HEK293 (cell line): ENCODE results near the gene AKT1.

Source experiments
- CTCF ChIA-PET: fragments of 350-600 bp; formaldehyde crosslinking; extraction: SDS; loops from one replicate; lab custom pipeline; 2021; ENCODE audit warnings: antibody characterized with exemption; lab: Yijun Ruan, JAX
- POLR2A ChIA-PET: fragments of 300-600 bp; formaldehyde crosslinking; extraction: SDS; loops from one replicate; lab custom pipeline; 2020; ENCODE audit warnings: antibody characterized with exemption, inconsistent platforms; lab: Yijun Ruan, JAX
- H3K27ac ChIP-seq: fragments of 200-500 bp; sonication (Bioruptor generic); 2 replicates; pipeline ENCODE4 v1.5.1; 2014; ENCODE audit warnings: low read depth, low read length, control low read depth, inconsistent platforms; ENCODE audit errors: extremely low read depth
- H3K36me3 ChIP-seq, 2 experiments: fragments of 200-500 bp in 1 of 2; sonication (Bioruptor generic) in 1 of 2; 1 replicate in 1 of 2; 2 replicates in 1 of 2; pipeline ENCODE4 v1.5.1; 2014 to 2017; ENCODE audit warnings: inconsistent platforms in 2 of 2, low read length in 2 of 2; ENCODE audit not compliant: control insufficient read depth in 2 of 2, insufficient read depth in 1 of 2
- H3K4me1 ChIP-seq: fragments of 200-500 bp; sonication (Bioruptor generic); 2 replicates; pipeline ENCODE4 v1.5.1; 2014; ENCODE audit warnings: mild to moderate bottlenecking, low read length, inconsistent platforms; ENCODE audit not compliant: control insufficient read depth, insufficient read depth
- H3K4me3 ChIP-seq: 2 replicates; pipeline ENCODE4 v1.5.1; 2011; ENCODE audit warnings: low read depth, mild to moderate bottlenecking, control low read depth, low read length, moderate library complexity
- H3K9me3 ChIP-seq: fragments of 200-500 bp; sonication (Bioruptor generic); 2 replicates; pipeline ENCODE4 v1.5.1; 2014; ENCODE audit warnings: low read depth, low read length, inconsistent platforms; ENCODE audit not compliant: control insufficient read depth, insufficient read depth
- FEZF1 ChIP-seq: fragments of 450-650 bp; formaldehyde crosslinking; IDR thresholded peaks from 2 replicates; pipeline ENCODE4 v1.5.1; 2016; ENCODE audit warnings: missing biosample characterization, missing genetic modification characterization
- GFI1B ChIP-seq: fragments of 450-650 bp; formaldehyde crosslinking; IDR thresholded peaks from 2 replicates; pipeline ENCODE4 v1.5.1; 2016; ENCODE audit warnings: missing biosample characterization, missing genetic modification characterization
- GLIS1 ChIP-seq: fragments of 450-650 bp; formaldehyde crosslinking; IDR thresholded peaks from 2 replicates; pipeline ENCODE4 v1.5.1; 2016; ENCODE audit warnings: missing biosample characterization, missing genetic modification characterization
- KLF1 ChIP-seq: fragments of 450-650 bp; formaldehyde crosslinking; IDR thresholded peaks from 2 replicates; pipeline ENCODE4 v1.5.1; 2016; ENCODE audit warnings: missing biosample characterization, missing genetic modification characterization
- KLF10 ChIP-seq: fragments of 450-650 bp; IDR thresholded peaks from 2 replicates; pipeline ENCODE4 v1.5.1; 2018; ENCODE audit warnings: missing biosample characterization, mild to moderate bottlenecking, missing genetic modification characterization
- KLF7 ChIP-seq: fragments of 450-650 bp; formaldehyde crosslinking; IDR thresholded peaks from 2 replicates; pipeline ENCODE4 v1.5.1; 2016; ENCODE audit warnings: missing biosample characterization, missing genetic modification characterization, borderline replicate concordance
- KLF8 ChIP-seq: fragments of 450-650 bp; formaldehyde crosslinking; IDR thresholded peaks from 2 replicates; pipeline ENCODE4 v1.5.1; 2016; ENCODE audit warnings: missing biosample characterization, missing genetic modification characterization
- MEIS1 ChIP-seq: sonication (generic); formaldehyde crosslinking; IDR thresholded peaks from 2 replicates; pipeline ENCODE4 v1.8.1; 2022; ENCODE audit warnings: missing genetic modification reagents, mild to moderate bottlenecking, borderline replicate concordance
- OSR2 ChIP-seq: fragments of 450-650 bp; formaldehyde crosslinking; IDR thresholded peaks from 2 replicates; pipeline ENCODE4 v1.5.1; 2016; ENCODE audit warnings: missing biosample characterization, missing genetic modification characterization
- SP2 ChIP-seq: fragments of 450-650 bp; formaldehyde crosslinking; IDR thresholded peaks from 2 replicates; pipeline ENCODE4 v1.5.1; 2016; ENCODE audit warnings: missing biosample characterization, missing genetic modification characterization
- SP7 ChIP-seq: fragments of 450-650 bp; formaldehyde crosslinking; IDR thresholded peaks from 2 replicates; pipeline ENCODE4 v1.5.1; 2016; ENCODE audit warnings: missing biosample characterization, missing genetic modification characterization
- TRIM28 ChIP-seq: IDR thresholded peaks from 2 replicates; pipeline ENCODE4 v1.6.1; 2011; ENCODE audit warnings: low read length, control low read depth, borderline replicate concordance
- ZIC2 ChIP-seq: fragments of 450-650 bp; formaldehyde crosslinking; IDR thresholded peaks from 2 replicates; pipeline ENCODE4 v1.5.1; 2016; ENCODE audit warnings: missing biosample characterization, missing genetic modification characterization
- ZNF169 ChIP-seq: fragments of 450-650 bp; formaldehyde crosslinking; IDR thresholded peaks from 2 replicates; pipeline ENCODE4 v1.5.1; 2016; ENCODE audit warnings: missing biosample characterization, missing genetic modification characterization
- ZNF175 ChIP-seq: fragments of 450-650 bp; formaldehyde crosslinking; IDR thresholded peaks from 2 replicates; pipeline ENCODE4 v1.5.1; 2016; ENCODE audit warnings: missing biosample characterization, missing genetic modification characterization
- ZNF221 ChIP-seq: fragments of 450-650 bp; formaldehyde crosslinking; IDR thresholded peaks from 2 replicates; pipeline ENCODE4 v1.5.1; 2017; ENCODE audit warnings: missing biosample characterization, missing genetic modification characterization, borderline replicate concordance
- ZNF23 ChIP-seq: fragments of 450-650 bp; formaldehyde crosslinking; IDR thresholded peaks from 2 replicates; pipeline ENCODE4 v1.5.1; 2016; ENCODE audit warnings: missing biosample characterization, missing genetic modification characterization, borderline replicate concordance
- ZNF501 ChIP-seq: fragments of 450-650 bp; formaldehyde crosslinking; IDR thresholded peaks from 2 replicates; pipeline ENCODE4 v1.5.1; 2016; ENCODE audit warnings: missing biosample characterization, missing genetic modification characterization
- ZNF549 ChIP-seq: fragments of 450-650 bp; IDR thresholded peaks from 2 replicates; pipeline ENCODE4 v1.5.1; 2018; ENCODE audit warnings: missing biosample characterization, missing genetic modification characterization, mild to moderate bottlenecking, inconsistent platforms, moderate library complexity
- ZNF626 ChIP-seq: fragments of 450-650 bp; sonication (Bioruptor Pico); formaldehyde crosslinking; IDR thresholded peaks from 2 replicates; pipeline ENCODE4 v1.5.1; 2018; ENCODE audit warnings: missing biosample characterization, missing genetic modification characterization, inconsistent platforms
- ZNF629 ChIP-seq: fragments of 450-650 bp; formaldehyde crosslinking; IDR thresholded peaks from 2 replicates; pipeline ENCODE4 v1.5.1; 2017; ENCODE audit warnings: missing biosample characterization, missing genetic modification characterization
- ZNF664 ChIP-seq: fragments of 450-650 bp; formaldehyde crosslinking; IDR thresholded peaks from 2 replicates; pipeline ENCODE4 v1.5.1; 2016; ENCODE audit warnings: missing biosample characterization, missing genetic modification characterization
- ZNF670 ChIP-seq: fragments of 450-650 bp; formaldehyde crosslinking; IDR thresholded peaks from 2 replicates; pipeline ENCODE4 v1.5.1; 2016; ENCODE audit warnings: missing biosample characterization, missing genetic modification characterization, low read depth
- TF ChIP-seq, protein P1 (sequence below): fragments of 450-650 bp; formaldehyde crosslinking; IDR thresholded peaks from 2 replicates; pipeline ENCODE4 v1.5.1; 2016; ENCODE audit warnings: missing biosample characterization, missing genetic modification characterization
- TF ChIP-seq, protein P2 (sequence below): fragments of 450-650 bp; formaldehyde crosslinking; IDR thresholded peaks from 2 replicates; pipeline ENCODE4 v1.5.1; 2017; ENCODE audit warnings: missing biosample characterization, missing genetic modification characterization
- TF ChIP-seq, protein P3 (sequence below): fragments of 450-650 bp; formaldehyde crosslinking; IDR thresholded peaks from 2 replicates; pipeline ENCODE4 v1.5.1; 2016; ENCODE audit warnings: missing biosample characterization, missing genetic modification characterization
- TF ChIP-seq, protein P4 (sequence below): fragments of 450-650 bp; formaldehyde crosslinking; IDR thresholded peaks from 2 replicates; pipeline ENCODE4 v1.5.1; 2016; ENCODE audit warnings: missing biosample characterization, missing genetic modification characterization
- TF ChIP-seq, protein P5 (sequence below): fragments of 450-650 bp; formaldehyde crosslinking; IDR thresholded peaks from 2 replicates; pipeline ENCODE4 v1.5.1; 2016; ENCODE audit warnings: missing biosample characterization, missing genetic modification characterization

Gene AKT1

DNA sequence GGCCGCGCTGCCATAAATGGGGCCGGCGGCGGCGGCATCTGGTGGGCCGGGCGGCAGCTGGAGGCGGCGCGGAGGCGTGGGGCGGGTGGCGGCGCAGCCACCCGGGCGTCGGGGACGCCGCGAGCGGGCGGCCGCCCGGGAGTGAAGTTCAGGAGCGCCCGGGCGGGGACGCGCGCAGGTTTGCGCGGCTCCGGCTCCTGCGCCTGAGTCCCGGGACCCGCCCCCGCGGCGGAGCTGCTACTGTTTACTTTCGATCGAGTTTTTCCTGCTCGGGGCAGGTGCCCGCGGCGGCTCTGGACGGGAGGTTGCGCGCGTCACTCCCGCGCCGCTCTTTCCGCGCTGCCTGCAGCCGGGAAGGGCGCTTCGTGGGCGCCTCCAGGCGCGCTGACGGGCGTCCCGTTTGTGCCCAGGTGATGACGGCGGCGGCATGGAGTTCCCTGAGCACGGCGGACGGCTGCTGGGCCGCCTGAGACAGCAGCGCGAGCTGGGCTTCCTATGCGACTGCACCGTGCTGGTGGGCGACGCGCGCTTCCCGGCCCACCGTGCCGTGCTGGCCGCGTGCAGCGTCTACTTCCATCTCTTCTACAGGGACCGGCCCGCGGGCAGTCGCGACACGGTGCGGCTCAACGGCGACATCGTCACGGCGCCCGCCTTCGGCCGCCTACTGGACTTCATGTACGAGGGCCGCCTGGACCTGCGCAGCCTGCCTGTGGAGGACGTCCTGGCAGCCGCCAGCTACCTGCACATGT lies 5.4 kb upstream of the AKT1 start, which contains the start of gene ZBTB42 (continued):
- no peak for TF ChIP-seq ZNF221
- TF ChIP-seq TRIM28 = no peak
- no peak for TF ChIP-seq ZNF626 (tag by site-specific recombination)
- peak; percentile 62; the same call in 1 of the 2 replicates for TF ChIP-seq OSR2
- TF ChIP-seq ZNF23 (tag by site-specific recombination) = no peak
- no peak for TF ChIP-seq GFI1B (tag by site-specific recombination)
- TF ChIP-seq ZNF501 (tag by site-specific recombination) = no peak
- TF ChIP-seq, protein P1, sequence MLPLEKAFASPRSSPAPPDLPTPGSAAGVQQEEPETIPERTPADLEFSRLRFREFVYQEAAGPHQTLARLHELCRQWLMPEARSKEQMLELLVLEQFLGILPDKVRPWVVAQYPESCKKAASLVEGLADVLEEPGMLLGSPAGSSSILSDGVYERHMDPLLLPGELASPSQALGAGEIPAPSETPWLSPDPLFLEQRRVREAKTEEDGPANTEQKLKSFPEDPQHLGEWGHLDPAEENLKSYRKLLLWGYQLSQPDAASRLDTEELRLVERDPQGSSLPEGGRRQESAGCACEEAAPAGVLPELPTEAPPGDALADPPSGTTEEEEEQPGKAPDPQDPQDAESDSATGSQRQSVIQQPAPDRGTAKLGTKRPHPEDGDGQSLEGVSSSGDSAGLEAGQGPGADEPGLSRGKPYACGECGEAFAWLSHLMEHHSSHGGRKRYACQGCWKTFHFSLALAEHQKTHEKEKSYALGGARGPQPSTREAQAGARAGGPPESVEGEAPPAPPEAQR = no peak
- TF ChIP-seq, protein P2, sequence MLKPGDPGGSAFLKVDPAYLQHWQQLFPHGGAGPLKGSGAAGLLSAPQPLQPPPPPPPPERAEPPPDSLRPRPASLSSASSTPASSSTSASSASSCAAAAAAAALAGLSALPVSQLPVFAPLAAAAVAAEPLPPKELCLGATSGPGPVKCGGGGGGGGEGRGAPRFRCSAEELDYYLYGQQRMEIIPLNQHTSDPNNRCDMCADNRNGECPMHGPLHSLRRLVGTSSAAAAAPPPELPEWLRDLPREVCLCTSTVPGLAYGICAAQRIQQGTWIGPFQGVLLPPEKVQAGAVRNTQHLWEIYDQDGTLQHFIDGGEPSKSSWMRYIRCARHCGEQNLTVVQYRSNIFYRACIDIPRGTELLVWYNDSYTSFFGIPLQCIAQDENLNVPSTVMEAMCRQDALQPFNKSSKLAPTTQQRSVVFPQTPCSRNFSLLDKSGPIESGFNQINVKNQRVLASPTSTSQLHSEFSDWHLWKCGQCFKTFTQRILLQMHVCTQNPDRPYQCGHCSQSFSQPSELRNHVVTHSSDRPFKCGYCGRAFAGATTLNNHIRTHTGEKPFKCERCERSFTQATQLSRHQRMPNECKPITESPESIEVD (tag by site-specific recombination) = peak; percentile 78; the same call in 1 of the 2 replicates
- no peak for TF ChIP-seq ZNF664
- no peak for TF ChIP-seq FEZF1 (tag by site-specific recombination)
- no peak for TF ChIP-seq ZNF169 (tag by site-specific recombination)
- 0 out of 2 replicates have a peak, but pooled peaks have one; percentile 18 for TF ChIP-seq SP7 (tag by site-specific recombination)
- no peak for TF ChIP-seq ZNF175 (tag by site-specific recombination)
- no peak for TF ChIP-seq ZNF670 (tag by site-specific recombination)
- TF ChIP-seq MEIS1 (CRISPR knock-in tag) = no peak
- 0 out of 2 replicates have a peak, but pooled peaks have one; percentile 35 for TF ChIP-seq KLF10 (tag by site-specific recombination)

DNA sequence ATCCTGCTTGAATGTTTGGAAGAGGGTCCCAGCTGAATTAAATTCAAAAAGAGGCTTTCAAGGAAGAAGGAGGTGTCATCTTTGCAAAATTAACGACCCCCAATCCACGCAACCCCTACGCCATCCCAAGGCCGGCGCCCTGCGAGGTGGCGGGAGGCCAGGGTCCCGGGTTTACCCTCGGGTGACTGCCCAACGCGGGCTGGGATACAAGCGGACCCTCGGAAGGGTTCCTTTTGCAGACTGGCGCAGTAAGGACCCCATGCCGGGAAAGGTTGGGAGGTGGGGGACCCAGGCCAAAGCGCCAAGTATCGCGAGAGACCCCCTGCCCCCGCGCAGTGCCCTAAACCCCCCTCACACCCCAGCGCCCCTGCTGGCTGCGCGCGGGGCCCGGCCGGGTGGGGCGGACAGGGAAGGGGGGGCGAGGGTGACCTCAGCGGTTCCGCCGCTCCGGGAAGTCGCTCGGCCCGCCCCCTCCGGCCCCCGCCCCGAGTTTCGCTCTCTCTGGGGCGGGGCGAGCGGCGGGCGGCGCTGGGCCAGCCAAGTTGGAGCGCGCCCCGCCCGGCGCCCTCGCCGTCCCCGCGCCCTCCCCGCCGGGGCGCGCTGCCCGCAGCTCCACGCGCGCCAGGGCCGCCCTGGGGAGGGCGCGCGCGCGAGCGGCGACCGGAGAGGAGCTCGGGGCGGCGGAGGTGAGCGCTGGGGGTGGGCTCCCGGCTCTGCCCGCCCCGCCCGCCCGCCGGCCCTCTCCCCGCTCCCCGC lies 4.6 kb upstream of the AKT1 start:
- Histone ChIP-seq H3K36me3 (no peaks in the 10 kb centered on the region), H3K27ac (no peak overlapping the region; the same call in 1 of the 2 replicates), H3K4me1 (peaks cover 3% of the 10 kb centered on the region), H3K9me3 (no peaks in the 10 kb centered on the region), H3K4me3 (peak overlapping the region; percentile 43)
- CTCF ChIA-PET = no interaction called here
- POLR2A ChIA-PET = interaction anchor here (1.6 kb wide), 1 partner anchor 26 kb away, joined by 7 read pairs; no protein-coding TSS in a partner anchor
- peak; percentile 60 for TF ChIP-seq ZNF629 (tag by site-specific recombination)
- TF ChIP-seq, protein P3, sequence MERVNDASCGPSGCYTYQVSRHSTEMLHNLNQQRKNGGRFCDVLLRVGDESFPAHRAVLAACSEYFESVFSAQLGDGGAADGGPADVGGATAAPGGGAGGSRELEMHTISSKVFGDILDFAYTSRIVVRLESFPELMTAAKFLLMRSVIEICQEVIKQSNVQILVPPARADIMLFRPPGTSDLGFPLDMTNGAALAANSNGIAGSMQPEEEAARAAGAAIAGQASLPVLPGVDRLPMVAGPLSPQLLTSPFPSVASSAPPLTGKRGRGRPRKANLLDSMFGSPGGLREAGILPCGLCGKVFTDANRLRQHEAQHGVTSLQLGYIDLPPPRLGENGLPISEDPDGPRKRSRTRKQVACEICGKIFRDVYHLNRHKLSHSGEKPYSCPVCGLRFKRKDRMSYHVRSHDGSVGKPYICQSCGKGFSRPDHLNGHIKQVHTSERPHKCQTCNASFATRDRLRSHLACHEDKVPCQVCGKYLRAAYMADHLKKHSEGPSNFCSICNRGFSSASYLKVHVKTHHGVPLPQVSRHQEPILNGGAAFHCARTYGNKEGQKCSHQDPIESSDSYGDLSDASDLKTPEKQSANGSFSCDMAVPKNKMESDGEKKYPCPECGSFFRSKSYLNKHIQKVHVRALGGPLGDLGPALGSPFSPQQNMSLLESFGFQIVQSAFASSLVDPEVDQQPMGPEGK (tag by site-specific recombination) = peak; percentile 24; the same call in 1 of the 2 replicates
- peak; percentile 21 for TF ChIP-seq SP2 (tag by site-specific recombination)
- TF ChIP-seq, protein P4, sequence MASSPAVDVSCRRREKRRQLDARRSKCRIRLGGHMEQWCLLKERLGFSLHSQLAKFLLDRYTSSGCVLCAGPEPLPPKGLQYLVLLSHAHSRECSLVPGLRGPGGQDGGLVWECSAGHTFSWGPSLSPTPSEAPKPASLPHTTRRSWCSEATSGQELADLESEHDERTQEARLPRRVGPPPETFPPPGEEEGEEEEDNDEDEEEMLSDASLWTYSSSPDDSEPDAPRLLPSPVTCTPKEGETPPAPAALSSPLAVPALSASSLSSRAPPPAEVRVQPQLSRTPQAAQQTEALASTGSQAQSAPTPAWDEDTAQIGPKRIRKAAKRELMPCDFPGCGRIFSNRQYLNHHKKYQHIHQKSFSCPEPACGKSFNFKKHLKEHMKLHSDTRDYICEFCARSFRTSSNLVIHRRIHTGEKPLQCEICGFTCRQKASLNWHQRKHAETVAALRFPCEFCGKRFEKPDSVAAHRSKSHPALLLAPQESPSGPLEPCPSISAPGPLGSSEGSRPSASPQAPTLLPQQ = 0 out of 2 replicates have a peak, but pooled peaks have one; percentile 19
- TF ChIP-seq KLF7 (tag by site-specific recombination) = 0 out of 2 replicates have a peak, but pooled peaks have one; percentile 26
- TF ChIP-seq GLIS1 = peak; percentile 67
- TF ChIP-seq, protein P5, sequence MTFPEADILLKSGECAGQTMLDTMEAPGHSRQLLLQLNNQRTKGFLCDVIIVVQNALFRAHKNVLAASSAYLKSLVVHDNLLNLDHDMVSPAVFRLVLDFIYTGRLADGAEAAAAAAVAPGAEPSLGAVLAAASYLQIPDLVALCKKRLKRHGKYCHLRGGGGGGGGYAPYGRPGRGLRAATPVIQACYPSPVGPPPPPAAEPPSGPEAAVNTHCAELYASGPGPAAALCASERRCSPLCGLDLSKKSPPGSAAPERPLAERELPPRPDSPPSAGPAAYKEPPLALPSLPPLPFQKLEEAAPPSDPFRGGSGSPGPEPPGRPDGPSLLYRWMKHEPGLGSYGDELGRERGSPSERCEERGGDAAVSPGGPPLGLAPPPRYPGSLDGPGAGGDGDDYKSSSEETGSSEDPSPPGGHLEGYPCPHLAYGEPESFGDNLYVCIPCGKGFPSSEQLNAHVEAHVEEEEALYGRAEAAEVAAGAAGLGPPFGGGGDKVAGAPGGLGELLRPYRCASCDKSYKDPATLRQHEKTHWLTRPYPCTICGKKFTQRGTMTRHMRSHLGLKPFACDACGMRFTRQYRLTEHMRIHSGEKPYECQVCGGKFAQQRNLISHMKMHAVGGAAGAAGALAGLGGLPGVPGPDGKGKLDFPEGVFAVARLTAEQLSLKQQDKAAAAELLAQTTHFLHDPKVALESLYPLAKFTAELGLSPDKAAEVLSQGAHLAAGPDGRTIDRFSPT (tag by site-specific recombination) = peak; percentile 72; the same call in 1 of the 2 replicates
- peak; percentile 70; the same call in 1 of the 2 replicates for TF ChIP-seq KLF8 (tag by site-specific recombination)
- no peak for TF ChIP-seq ZNF549
- peak; percentile 59 for TF ChIP-seq ZIC2 (tag by site-specific recombination)
- peak; percentile 80 for TF ChIP-seq KLF1 (tag by site-specific recombination)
